Astrocyte (in vitro differentiated cells and primary cell): ENCODE measurements around the gene NFIL3.

Experiments
- CTCF ChIP-seq: IDR thresholded peaks from 2 replicates; pipeline ENCODE4 v1.5.1; 2011; ENCODE audit warnings: low read depth, mild to moderate bottlenecking, inconsistent platforms, low read length, moderate library complexity; ENCODE audit not compliant: insufficient read depth
- EZH2 ChIP-seq: IDR thresholded peaks from 2 replicates; pipeline ENCODE4 v1.6.1; 2012; ENCODE audit warnings: mild to moderate bottlenecking, low read length, inconsistent platforms; ENCODE audit not compliant: insufficient read depth

- TF ChIP-seq CTCF (peak; percentile 27), EZH2 (no peak)
These were observed 2.6 kb upstream of the NFIL3 start for GRCh38 chr9:91426123-91426745.
